ENCODE results near the gene ANKRD23.

GRCh38 chr2:96821113-96821675 is 22.6 kb downstream of the ANKRD23 start:
- no peak for TF ChIP-seq CTCF (IDR thresholded peaks at IDR 0.05; ENCODE audit: low read depth, low read length)
- TF ChIP-seq POLR2A (IDR thresholded peaks at IDR 0.05; ENCODE audit: extremely low read depth, insufficient read length): no peak
